ENCODE measurements around the gene NLRP14.
A peak's percentile ranks its signal among the peaks of the same experiment; 100 is the strongest.

The NLRP14 gene, protein sequence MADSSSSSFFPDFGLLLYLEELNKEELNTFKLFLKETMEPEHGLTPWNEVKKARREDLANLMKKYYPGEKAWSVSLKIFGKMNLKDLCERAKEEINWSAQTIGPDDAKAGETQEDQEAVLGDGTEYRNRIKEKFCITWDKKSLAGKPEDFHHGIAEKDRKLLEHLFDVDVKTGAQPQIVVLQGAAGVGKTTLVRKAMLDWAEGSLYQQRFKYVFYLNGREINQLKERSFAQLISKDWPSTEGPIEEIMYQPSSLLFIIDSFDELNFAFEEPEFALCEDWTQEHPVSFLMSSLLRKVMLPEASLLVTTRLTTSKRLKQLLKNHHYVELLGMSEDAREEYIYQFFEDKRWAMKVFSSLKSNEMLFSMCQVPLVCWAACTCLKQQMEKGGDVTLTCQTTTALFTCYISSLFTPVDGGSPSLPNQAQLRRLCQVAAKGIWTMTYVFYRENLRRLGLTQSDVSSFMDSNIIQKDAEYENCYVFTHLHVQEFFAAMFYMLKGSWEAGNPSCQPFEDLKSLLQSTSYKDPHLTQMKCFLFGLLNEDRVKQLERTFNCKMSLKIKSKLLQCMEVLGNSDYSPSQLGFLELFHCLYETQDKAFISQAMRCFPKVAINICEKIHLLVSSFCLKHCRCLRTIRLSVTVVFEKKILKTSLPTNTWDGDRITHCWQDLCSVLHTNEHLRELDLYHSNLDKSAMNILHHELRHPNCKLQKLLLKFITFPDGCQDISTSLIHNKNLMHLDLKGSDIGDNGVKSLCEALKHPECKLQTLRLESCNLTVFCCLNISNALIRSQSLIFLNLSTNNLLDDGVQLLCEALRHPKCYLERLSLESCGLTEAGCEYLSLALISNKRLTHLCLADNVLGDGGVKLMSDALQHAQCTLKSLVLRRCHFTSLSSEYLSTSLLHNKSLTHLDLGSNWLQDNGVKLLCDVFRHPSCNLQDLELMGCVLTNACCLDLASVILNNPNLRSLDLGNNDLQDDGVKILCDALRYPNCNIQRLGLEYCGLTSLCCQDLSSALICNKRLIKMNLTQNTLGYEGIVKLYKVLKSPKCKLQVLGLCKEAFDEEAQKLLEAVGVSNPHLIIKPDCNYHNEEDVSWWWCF

DNA sequence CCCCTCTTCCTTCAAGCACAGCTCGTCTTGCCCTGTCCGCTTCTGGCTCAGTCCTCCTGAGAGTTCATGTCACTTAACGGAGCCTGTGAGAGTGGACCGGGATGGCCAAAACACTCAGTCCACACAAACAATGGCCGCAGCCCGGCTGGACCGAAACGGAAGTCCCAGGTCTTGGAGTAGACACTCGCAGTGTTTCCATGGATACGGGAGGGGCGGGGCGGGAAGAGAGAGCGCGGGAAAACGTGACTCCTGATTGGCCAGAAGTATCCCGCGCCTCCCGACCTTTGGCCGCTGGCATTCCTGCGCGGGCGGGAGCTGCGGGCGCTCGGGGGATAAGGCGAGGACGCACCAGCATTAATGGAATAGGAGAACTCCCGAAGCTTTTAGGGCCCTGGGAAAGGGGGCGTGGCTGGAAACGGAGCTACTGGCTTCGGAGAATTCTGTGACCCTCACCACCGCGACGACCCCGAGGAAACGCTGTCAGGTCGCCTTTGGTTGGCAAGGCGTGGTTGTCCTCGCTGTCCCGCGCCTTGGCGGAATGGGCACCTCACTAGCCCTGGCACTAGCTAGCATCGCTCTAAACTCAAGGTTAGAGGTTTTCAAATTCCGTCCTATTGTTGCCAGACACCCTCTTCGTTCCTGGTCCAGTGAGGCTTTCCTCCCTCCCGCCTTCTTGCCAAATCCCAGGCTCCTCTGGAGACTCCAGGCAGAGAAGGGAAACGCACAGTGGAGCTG is at the start of gene NLRP14, which contains the start of gene ZNF214:
NLRP14 (plus strand) TSS at position 297 of the 735 bp plus-strand sequence. CDS start 18,108 bp downstream, outside the sequence.
ZNF214 (minus strand) TSS at position 164 of the 735 bp plus-strand sequence. CDS start 17,511 bp downstream, outside the sequence.
- POLR2A ChIA-PET: interaction anchor here (0.6 to 1.3 kb wide), 2 partner anchors 75 to 94 kb away, joined by 3 to 4 read pairs; partner anchors contain the start of gene ZNF215
- TF ChIP-seq L3MBTL2 (conservative IDR thresholded peaks at IDR 0.05): peak; percentile 98
- no peak for TF ChIP-seq SUZ12 (IDR thresholded peaks at IDR 0.05)
- TF ChIP-seq NFRKB (IDR thresholded peaks at IDR 0.05): no peak
- no peak for TF ChIP-seq FOXK2 (IDR thresholded peaks at IDR 0.05)
- DNase-seq (ENCODE audit: extremely low spot score): peak; percentile 96
- CTCF ChIA-PET: no interaction called here

GRCh38 chr11:6979365-6979764 is 40.9 kb upstream of the NLRP14 start:
- CTCF ChIA-PET: no interaction called here
- POLR2A ChIA-PET: no interaction called here

DNA sequence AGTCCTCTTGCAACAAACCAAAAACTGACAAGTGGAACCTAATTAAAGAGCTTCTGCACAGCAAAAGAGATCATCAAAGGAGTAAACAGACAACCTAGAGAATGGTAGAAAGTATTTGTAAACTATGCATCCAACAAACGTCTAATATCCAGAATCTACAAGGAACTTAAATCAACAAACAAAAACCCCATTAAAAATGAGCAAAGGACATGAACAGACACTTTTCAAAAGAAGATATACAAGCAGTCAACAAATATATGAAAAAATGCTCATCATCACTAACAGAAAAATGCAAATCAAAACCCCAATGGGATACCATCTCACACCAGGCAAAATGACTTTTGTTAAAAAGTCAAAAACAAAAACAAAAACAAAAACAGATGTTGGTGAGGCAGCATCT is 33.8 kb upstream of the NLRP14 start:
- TF ChIP-seq NFRKB (IDR thresholded peaks at IDR 0.05) (no peak), ZNF384 (IDR thresholded peaks at IDR 0.05) (no peak)
- no peak for DNase-seq (ENCODE audit: extremely low spot score)
- CTCF ChIA-PET: no interaction called here
- POLR2A ChIA-PET: no interaction called here

More at GRCh38 chr11:6979365-6979764, 40.9 kb upstream of the NLRP14 start:
- DNase-seq (ENCODE audit: extremely low spot score): no peak
- TF ChIP-seq TARDBP (IDR thresholded peaks at IDR 0.05): no peak
- TF ChIP-seq BHLHE40 (IDR thresholded peaks at IDR 0.05; ENCODE audit: borderline replicate concordance): no peak
- no peak for TF ChIP-seq FOXK2 (IDR thresholded peaks at IDR 0.05)
- no peak for TF ChIP-seq L3MBTL2 (conservative IDR thresholded peaks at IDR 0.05)
- no peak for TF ChIP-seq ELF4 (IDR thresholded peaks at IDR 0.05)
- TF ChIP-seq ARNT (IDR thresholded peaks at IDR 0.05): no peak
- no peak for TF ChIP-seq NFRKB (IDR thresholded peaks at IDR 0.05)
- no peak for TF ChIP-seq SP1 (IDR thresholded peaks at IDR 0.05)
- no peak for TF ChIP-seq FOXM1 (IDR thresholded peaks at IDR 0.05; ENCODE audit: borderline replicate concordance)
- TF ChIP-seq PKNOX1 (IDR thresholded peaks at IDR 0.05): no peak
- TF ChIP-seq ZNF384 (IDR thresholded peaks at IDR 0.05): no peak
- no peak for TF ChIP-seq HDGF (IDR thresholded peaks at IDR 0.05; ENCODE audit: borderline replicate concordance)
- no peak for TF ChIP-seq SUZ12 (IDR thresholded peaks at IDR 0.05)
- no peak for TF ChIP-seq FOXA1 (IDR thresholded peaks at IDR 0.05)
- TF ChIP-seq LEF1 (IDR thresholded peaks at IDR 0.05; ENCODE audit: borderline replicate concordance): no peak

DNA sequence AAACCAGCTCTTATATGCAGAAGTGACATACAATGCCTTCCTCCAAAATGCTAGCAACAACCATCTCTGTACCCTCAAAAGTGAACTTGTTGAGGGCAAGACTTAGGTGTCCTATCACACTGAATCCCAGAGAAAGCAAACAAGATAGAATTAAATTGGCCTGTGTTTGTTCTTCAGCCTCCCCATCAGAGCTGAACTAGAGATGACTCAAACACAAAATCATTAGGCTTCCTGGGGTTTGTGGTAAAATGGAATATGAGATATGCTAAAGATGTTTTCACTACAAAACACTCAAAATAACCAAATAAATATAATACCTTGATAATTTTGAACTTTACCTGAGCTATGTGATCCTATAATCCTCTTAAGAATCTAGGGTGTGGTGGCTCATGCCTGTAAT is 31.8 kb upstream of the NLRP14 start:
- DNase-seq (ENCODE audit: extremely low spot score): no peak
- ChIA-PET CTCF (no interaction called here), POLR2A (interaction anchor here (1.7 kb wide), 1 partner anchor 62 kb away, joined by 5 read pairs; the partner anchor contains the start of gene ZNF215)
- no peak for TF ChIP-seq TARDBP (IDR thresholded peaks at IDR 0.05)
- no peak for TF ChIP-seq CTBP1 (IDR thresholded peaks at IDR 0.05; ENCODE audit: borderline replicate concordance)
- TF ChIP-seq ARNT (IDR thresholded peaks at IDR 0.05): no peak
- TF ChIP-seq FOXA1 (IDR thresholded peaks at IDR 0.05): no peak

- DNase-seq (ENCODE audit: extremely low spot score): no peak
- CTCF ChIA-PET: no interaction called here
- POLR2A ChIA-PET: no interaction called here
- TF ChIP-seq LEF1 (IDR thresholded peaks at IDR 0.05; ENCODE audit: borderline replicate concordance) (no peak), SP1 (IDR thresholded peaks at IDR 0.05) (no peak), FOXK2 (IDR thresholded peaks at IDR 0.05) (no peak), HDGF (IDR thresholded peaks at IDR 0.05; ENCODE audit: borderline replicate concordance) (no peak), ARNT (IDR thresholded peaks at IDR 0.05) (no peak), PKNOX1 (IDR thresholded peaks at IDR 0.05) (no peak), ELF4 (IDR thresholded peaks at IDR 0.05) (no peak), CTBP1 (IDR thresholded peaks at IDR 0.05; ENCODE audit: borderline replicate concordance) (no peak)
These were observed 29.1 kb upstream of the NLRP14 start for GRCh38 chr11:6991227-6991626.

DNA sequence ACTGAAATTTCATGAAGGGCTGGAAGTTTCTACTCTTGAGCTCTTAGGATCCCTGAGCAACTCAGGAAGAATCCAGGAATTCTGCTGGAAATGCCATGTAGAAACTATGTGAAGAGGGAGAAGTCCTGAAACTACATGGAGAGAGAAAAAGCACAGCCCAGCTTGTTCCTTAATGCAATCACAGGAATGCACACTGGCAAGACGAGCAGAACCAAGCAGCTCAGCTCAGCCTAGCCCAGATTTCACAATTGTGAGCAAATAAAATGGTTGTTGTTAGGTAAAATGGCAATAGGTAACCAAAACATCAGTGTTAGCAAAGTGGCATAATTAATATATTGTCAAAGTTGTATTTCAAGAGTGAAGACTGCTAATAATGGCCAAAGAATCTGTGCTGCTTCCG is 28.3 kb upstream of the NLRP14 start:
- no peak for DNase-seq (ENCODE audit: extremely low spot score)
- TF ChIP-seq FOXK2 (IDR thresholded peaks at IDR 0.05) (no peak), ELF4 (IDR thresholded peaks at IDR 0.05) (no peak), ARNT (IDR thresholded peaks at IDR 0.05) (no peak), NFRKB (IDR thresholded peaks at IDR 0.05) (no peak), SP1 (IDR thresholded peaks at IDR 0.05) (no peak), BHLHE40 (IDR thresholded peaks at IDR 0.05; ENCODE audit: borderline replicate concordance) (no peak), ZNF384 (IDR thresholded peaks at IDR 0.05) (no peak), CTBP1 (IDR thresholded peaks at IDR 0.05; ENCODE audit: borderline replicate concordance) (no peak), HDGF (IDR thresholded peaks at IDR 0.05; ENCODE audit: borderline replicate concordance) (no peak), FOXM1 (IDR thresholded peaks at IDR 0.05; ENCODE audit: borderline replicate concordance) (no peak), L3MBTL2 (conservative IDR thresholded peaks at IDR 0.05) (no peak), PKNOX1 (IDR thresholded peaks at IDR 0.05) (no peak)
- CTCF ChIA-PET: interaction anchor here (2.1 kb wide), 1 partner anchor 179 kb away, joined by 5 read pairs; no protein-coding TSS in a partner anchor
- POLR2A ChIA-PET: no interaction called here
